Upper lobe of right lung (tissue), 1 donor: Measurements from ENCODE around the gene SERP1. TPM values are rescaled to one million over a fixed set of nuclear protein-coding genes. Genes with fewer than 3 reads are reported as not detected.
A peak's percentile ranks its signal among the peaks of the same experiment; 100 is the strongest.

Experiments
- ATAC-seq: fragments of 200-7000 bp; cut with Tn5 transposase; one replicate; pipeline ENCODE4 v1.9.1; 2020; ENCODE audit warnings: mild to moderate bottlenecking, moderate library complexity
- DNase-seq: peaks from one replicate; pipeline ENCODE4 v3.0.0-alpha.2; 2020
- H3K27ac ChIP-seq: fragments of 200-600 bp; one replicate; pipeline ENCODE4 v1.8.0; 2022
- H3K27me3 ChIP-seq: fragments of 200-600 bp; one replicate; pipeline ENCODE4 v1.8.0; 2022; ENCODE audit warnings: mild to moderate bottlenecking
- H3K36me3 ChIP-seq: fragments of 200-600 bp; one replicate; pipeline ENCODE4 v1.8.0; 2022
- H3K4me1 ChIP-seq: fragments of 200-600 bp; one replicate; pipeline ENCODE4 v1.8.0; 2022
- H3K4me3 ChIP-seq: fragments of 200-600 bp; one replicate; pipeline ENCODE4 v1.8.0; 2022; ENCODE audit warnings: mild to moderate bottlenecking
- H3K9me3 ChIP-seq: fragments of 200-600 bp; one replicate; pipeline ENCODE4 v1.8.0; 2022
- CTCF ChIP-seq: fragments of 200-600 bp; IDR thresholded peaks from one replicate; pipeline ENCODE4 v1.8.0; 2022; ENCODE audit warnings: antibody characterized with exemption
- intact Hi-C: fragments of 100-400 bp; cut with DNase I; formaldehyde crosslinking; loops from one replicate; pipeline ENCODE4 v1.11.0; 2022
- total RNA-seq: library from RNA; stranded (reverse); fragmentation: NEBNext Ultra II Directional; extraction: Animal tissue kit (Norgen Biotek cat#: 25700); gene quantifications from one replicate; pipeline ENCODE4 v1.2.1, GENCODE V29; 2021
- donor health status: DM: no; HTN: yes; CAD: no; lungs with severe emphysema.

SERP1 gene
- total RNA-seq, 1 donor from 2014 or later, result 132 TPM

- peak; percentile 86 for ATAC-seq
- intact Hi-C loops, result no loop called here
- Histone ChIP-seq H3K4me1 (peaks cover 16% of the 10 kb centered on the region), H3K36me3 (peaks cover 13% of the 10 kb centered on the region), H3K27me3 (no peaks in the 10 kb centered on the region), H3K27ac (no peak overlapping the region), H3K4me3 (no peak overlapping the region), H3K9me3 (no peaks in the 10 kb centered on the region)
- DNase-seq, result no peak
- TF ChIP-seq CTCF, result no peak
Measured at GRCh38 chr3:150538324-150539208, 7.7 kb downstream of the SERP1 start.

- H3K36me3 ChIP-seq, result no peaks in the 10 kb centered on the region
- intact Hi-C loops, result no loop called here
- H3K4me1 ChIP-seq, result no peaks in the 10 kb centered on the region
- peak; percentile 73 for ATAC-seq
- H3K4me3 ChIP-seq, result no peak overlapping the region
- H3K9me3 ChIP-seq, result no peaks in the 10 kb centered on the region
- TF ChIP-seq CTCF, result no peak
- no peak for DNase-seq
- H3K27ac ChIP-seq, result no peak overlapping the region
- no peaks in the 10 kb centered on the region for H3K27me3 ChIP-seq
Measured at GRCh38 chr3:150535204-150535603, 11.1 kb downstream of the SERP1 start.

DNA sequence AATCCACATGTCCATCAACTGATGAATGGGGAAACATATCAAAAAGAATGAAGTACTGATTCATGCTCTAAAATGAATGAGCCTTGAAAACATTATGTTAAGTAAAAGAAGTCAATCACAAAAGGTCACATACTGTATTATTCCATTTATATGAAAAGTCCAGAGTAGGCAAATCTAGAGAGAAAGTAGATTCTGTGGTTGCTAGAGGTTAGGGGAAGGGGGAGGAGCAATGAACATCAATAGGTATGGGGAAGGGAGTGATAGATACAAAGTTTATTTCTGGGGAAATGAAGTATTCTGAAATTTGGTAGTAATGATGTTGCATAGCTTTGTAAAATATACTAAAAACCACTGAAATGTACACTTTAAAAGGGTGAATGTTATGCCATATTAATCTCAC is 14.5 kb downstream of the SERP1 start:
- Histone ChIP-seq H3K9me3 (no peaks in the 10 kb centered on the region), H3K27me3 (no peaks in the 10 kb centered on the region), H3K4me1 (no peaks in the 10 kb centered on the region), H3K27ac (no peak overlapping the region), H3K4me3 (no peak overlapping the region), H3K36me3 (no peaks in the 10 kb centered on the region)
- ATAC-seq (no peak), DNase-seq (no peak)
- intact Hi-C loops, result no loop called here
- no peak for TF ChIP-seq CTCF

GRCh38 chr3:150528354-150528797 is 17.9 kb downstream of the SERP1 start:
- peak; percentile 47 for TF ChIP-seq CTCF
- no peak for DNase-seq
- no peak overlapping the region for H3K4me3 ChIP-seq

GRCh38 chr3:150527464-150528255 is 18.6 kb downstream of the SERP1 start:
- no peaks in the 10 kb centered on the region for H3K27me3 ChIP-seq
- no peak overlapping the region for H3K27ac ChIP-seq
- ATAC-seq (no peak), DNase-seq (no peak)
- H3K4me3 ChIP-seq, result no peak overlapping the region
- intact Hi-C loops, result no loop called here
- no peak for TF ChIP-seq CTCF
- no peaks in the 10 kb centered on the region for H3K36me3 ChIP-seq
- H3K4me1 ChIP-seq, result no peaks in the 10 kb centered on the region
- no peaks in the 10 kb centered on the region for H3K9me3 ChIP-seq

More at GRCh38 chr3:150528354-150528797, 17.9 kb downstream of the SERP1 start:
- no peak overlapping the region for H3K27ac ChIP-seq
- H3K9me3 ChIP-seq, result no peaks in the 10 kb centered on the region
- intact Hi-C loops, result no loop called here
- H3K27me3 ChIP-seq, result no peaks in the 10 kb centered on the region
- no peaks in the 10 kb centered on the region for H3K36me3 ChIP-seq
- no peak for ATAC-seq
- no peaks in the 10 kb centered on the region for H3K4me1 ChIP-seq
